ENCODE data around the gene PRKCE. TPM values are rescaled to one million over a fixed set of nuclear protein-coding genes. Genes with fewer than 3 reads are reported as not detected.

Gene PRKCE
- total and polyA plus RNA-seq, 7 donors, result 3.0 to 22.8 (median 16.1) TPM

GRCh38 chr2:45684756-45685155 is 33.3 kb downstream of the PRKCE start:
- Histone ChIP-seq H3K4me3 (no peak overlapping the region), H3K4me1 (peaks cover 46% of the 10 kb centered on the region), H3K27ac (no peak overlapping the region), H3K9me3 (no peaks in the 10 kb centered on the region), H3K27me3 (ENCODE audit: insufficient read depth in 3 of 3, low read length in 2 of 3) (no peaks in the 10 kb centered on the region), H3K36me3 (ENCODE audit: insufficient read depth in 1 of 2, low read depth in 1 of 2) (no peaks in the 10 kb centered on the region)
- DNase-seq (no peak), ATAC-seq (no peak)
- WGBS, 3 donors, result 62 to 85% (median 81%) methylated on average over 6 of the region's 6 CpGs
- intact Hi-C loops (cut with DNase I), result loop anchor here in 1 of 2 donors (2.0 kb wide), 1 partner anchor 24 kb away; no protein-coding TSS in a partner anchor
- no peak for TF ChIP-seq CTCF (IDR thresholded peaks at IDR 0.05)

- WGBS, 3 donors, result 70 to 90% (median 88%) methylated on average over 3 of the region's 3 CpGs
Observed at GRCh38 chr2:45685260-45685659, 33.8 kb downstream of the PRKCE start.

GRCh38 chr2:45687964-45688363 is 36.5 kb downstream of the PRKCE start:
- Histone ChIP-seq H3K27me3 (ENCODE audit: insufficient read depth in 3 of 3, low read length in 2 of 3) (no peaks in the 10 kb centered on the region), H3K36me3 (ENCODE audit: insufficient read depth in 1 of 2, low read depth in 1 of 2) (no peaks in the 10 kb centered on the region), H3K27ac (no peak overlapping the region), H3K9me3 (no peaks in the 10 kb centered on the region), H3K4me3 (no peak overlapping the region), H3K4me1 (peaks cover 57% of the 10 kb centered on the region)
- ATAC-seq, result no peak
- no peak for TF ChIP-seq CTCF (IDR thresholded peaks at IDR 0.05)
- DNase-seq, result no peak
- intact Hi-C loops (cut with DNase I), result no loop called here
- WGBS, 3 donors, result 83 to 95% (median 90%) methylated on average over 1 of the region's 1 CpG

More at GRCh38 chr2:45685260-45685659, 33.8 kb downstream of the PRKCE start:
- no peak overlapping the region for H3K27ac ChIP-seq
- ATAC-seq, result no peak
- peaks cover 49% of the 10 kb centered on the region for H3K4me1 ChIP-seq
- no peak overlapping the region for H3K4me3 ChIP-seq
- no peaks in the 10 kb centered on the region for H3K9me3 ChIP-seq
- intact Hi-C loops (cut with DNase I), result loop anchor here in 1 of 2 donors (2.0 kb wide), 1 partner anchor 24 kb away; no protein-coding TSS in a partner anchor
- no peak for TF ChIP-seq CTCF (IDR thresholded peaks at IDR 0.05)
- DNase-seq, result no peak
- H3K36me3 ChIP-seq (ENCODE audit: insufficient read depth in 1 of 2, low read depth in 1 of 2), result no peaks in the 10 kb centered on the region
- H3K27me3 ChIP-seq (ENCODE audit: insufficient read depth in 3 of 3, low read length in 2 of 3), result no peaks in the 10 kb centered on the region

- intact Hi-C loops (cut with DNase I), result no loop called here
- DNase-seq (no peak), ATAC-seq (no peak)
- TF ChIP-seq CTCF (IDR thresholded peaks at IDR 0.05), result no peak
- H3K27ac ChIP-seq, result no peak overlapping the region
- H3K27me3 ChIP-seq (ENCODE audit: insufficient read depth in 3 of 3, low read length in 2 of 3), result no peaks in the 10 kb centered on the region
- no peak overlapping the region for H3K4me3 ChIP-seq
- 87 to 92% (median 92%) methylated on average over 4 of the region's 4 CpGs for WGBS, 3 donors
- H3K9me3 ChIP-seq, result no peaks in the 10 kb centered on the region
- H3K4me1 ChIP-seq, result peaks cover 50% of the 10 kb centered on the region
- H3K36me3 ChIP-seq (ENCODE audit: insufficient read depth in 1 of 2, low read depth in 1 of 2), result no peaks in the 10 kb centered on the region
Observed at GRCh38 chr2:45688479-45689298, 37.2 kb downstream of the PRKCE start.

All from psoas muscle (tissue), 8 donors.